HEK293 (cell line): Measurements from ENCODE around the gene GP1BB.

ENCODE experiments used
- GLIS1 ChIP-seq: fragments of 450-650 bp; formaldehyde crosslinking; IDR thresholded peaks from 2 replicates; pipeline ENCODE4 v1.5.1; 2016; ENCODE audit warnings: missing biosample characterization, missing genetic modification characterization
- HOXD13 ChIP-seq: sonication (generic); formaldehyde crosslinking; IDR thresholded peaks from 2 replicates; pipeline ENCODE4 v1.8.0; 2022; ENCODE audit warnings: missing genetic modification reagents, borderline replicate concordance
- KLF8 ChIP-seq: fragments of 450-650 bp; formaldehyde crosslinking; IDR thresholded peaks from 2 replicates; pipeline ENCODE4 v1.5.1; 2016; ENCODE audit warnings: missing biosample characterization, missing genetic modification characterization
- REPIN1 ChIP-seq: fragments of 450-650 bp; formaldehyde crosslinking; IDR thresholded peaks from 2 replicates; pipeline ENCODE4 v1.5.1; 2017; ENCODE audit warnings: missing biosample characterization, missing genetic modification characterization, low read depth
- SP7 ChIP-seq: fragments of 450-650 bp; formaldehyde crosslinking; IDR thresholded peaks from 2 replicates; pipeline ENCODE4 v1.5.1; 2016; ENCODE audit warnings: missing biosample characterization, missing genetic modification characterization
- TRIM28 ChIP-seq: IDR thresholded peaks from 2 replicates; pipeline ENCODE4 v1.6.1; 2011; ENCODE audit warnings: low read length, control low read depth, borderline replicate concordance
- ZBTB1 ChIP-seq: fragments of 450-650 bp; formaldehyde crosslinking; IDR thresholded peaks from 2 replicates; pipeline ENCODE4 v1.5.1; 2016; ENCODE audit warnings: missing biosample characterization, missing genetic modification characterization
- ZEB2 ChIP-seq: fragments of 450-650 bp; formaldehyde crosslinking; IDR thresholded peaks from 2 replicates; pipeline ENCODE4 v1.5.1; 2016; ENCODE audit warnings: missing biosample characterization, missing genetic modification characterization
- ZNF140 ChIP-seq: fragments of 450-650 bp; formaldehyde crosslinking; IDR thresholded peaks from 2 replicates; pipeline ENCODE4 v1.5.1; 2016; ENCODE audit warnings: missing biosample characterization, missing genetic modification characterization
- ZNF169 ChIP-seq: fragments of 450-650 bp; formaldehyde crosslinking; IDR thresholded peaks from 2 replicates; pipeline ENCODE4 v1.5.1; 2016; ENCODE audit warnings: missing biosample characterization, missing genetic modification characterization
- ZNF23 ChIP-seq: fragments of 450-650 bp; formaldehyde crosslinking; IDR thresholded peaks from 2 replicates; pipeline ENCODE4 v1.5.1; 2016; ENCODE audit warnings: missing biosample characterization, missing genetic modification characterization, borderline replicate concordance
- ZNF324 ChIP-seq: fragments of 450-650 bp; formaldehyde crosslinking; IDR thresholded peaks from 2 replicates; pipeline ENCODE4 v1.5.1; 2016; ENCODE audit warnings: missing biosample characterization, missing genetic modification characterization
- ZNF366 ChIP-seq: fragments of 450-650 bp; formaldehyde crosslinking; conservative IDR thresholded peaks from 2 replicates; pipeline ENCODE4 v1.5.1; 2016; ENCODE audit warnings: missing biosample characterization, missing genetic modification characterization
- ZNF423 ChIP-seq: fragments of 450-650 bp; formaldehyde crosslinking; IDR thresholded peaks from 2 replicates; pipeline ENCODE4 v1.5.1; 2016; ENCODE audit warnings: missing biosample characterization, missing genetic modification characterization
- ZNF521 ChIP-seq: fragments of 450-650 bp; formaldehyde crosslinking; IDR thresholded peaks from 2 replicates; pipeline ENCODE4 v1.5.1; 2017; ENCODE audit warnings: missing biosample characterization, mild to moderate bottlenecking, missing genetic modification characterization
- ZNF585B ChIP-seq: fragments of 450-650 bp; formaldehyde crosslinking; IDR thresholded peaks from 2 replicates; pipeline ENCODE4 v1.5.1; 2016; ENCODE audit warnings: missing biosample characterization, missing genetic modification characterization
- ZNF654 ChIP-seq: fragments of 450-650 bp; formaldehyde crosslinking; IDR thresholded peaks from 2 replicates; pipeline ENCODE4 v1.5.1; 2016; ENCODE audit warnings: low read depth, missing biosample characterization, missing genetic modification characterization
- ZNF660 ChIP-seq: fragments of 450-650 bp; IDR thresholded peaks from 2 replicates; pipeline ENCODE4 v1.5.1; 2018; ENCODE audit warnings: missing biosample characterization, mild to moderate bottlenecking, missing genetic modification characterization
- ZNF791 ChIP-seq: fragments of 450-650 bp; formaldehyde crosslinking; IDR thresholded peaks from 2 replicates; pipeline ENCODE4 v1.5.1; 2016; ENCODE audit warnings: missing biosample characterization, missing genetic modification characterization
- ZNF843 ChIP-seq: fragments of 450-650 bp; formaldehyde crosslinking; IDR thresholded peaks from 2 replicates; pipeline ENCODE4 v1.5.1; 2016; ENCODE audit warnings: missing biosample characterization, missing genetic modification characterization
- TF ChIP-seq, protein P1 (sequence below): fragments of 450-650 bp; formaldehyde crosslinking; IDR thresholded peaks from 2 replicates; pipeline ENCODE4 v1.5.1; 2016; ENCODE audit warnings: missing biosample characterization, missing genetic modification characterization
- TF ChIP-seq, protein P2 (sequence below): fragments of 450-650 bp; IDR thresholded peaks from 2 replicates; pipeline ENCODE4 v1.5.1; 2018; ENCODE audit warnings: missing biosample characterization, mild to moderate bottlenecking, missing genetic modification characterization
- TF ChIP-seq, protein P3 (sequence below): fragments of 450-650 bp; formaldehyde crosslinking; IDR thresholded peaks from 2 replicates; pipeline ENCODE4 v1.5.1; 2016; ENCODE audit warnings: missing biosample characterization, missing genetic modification characterization
- TF ChIP-seq, protein P4 (sequence below): fragments of 450-650 bp; formaldehyde crosslinking; IDR thresholded peaks from 2 replicates; pipeline ENCODE4 v1.5.1; 2016; ENCODE audit warnings: missing biosample characterization, missing genetic modification characterization
- TF ChIP-seq, protein P5 (sequence below): fragments of 450-650 bp; formaldehyde crosslinking; IDR thresholded peaks from 2 replicates; pipeline ENCODE4 v1.5.1; 2016; ENCODE audit warnings: missing biosample characterization, missing genetic modification characterization, borderline replicate concordance
- TF ChIP-seq, protein P6 (sequence below): fragments of 450-650 bp; formaldehyde crosslinking; IDR thresholded peaks from 2 replicates; pipeline ENCODE4 v1.5.1; 2016; ENCODE audit warnings: missing biosample characterization, missing genetic modification characterization
- TF ChIP-seq, protein P7 (sequence below): fragments of 450-650 bp; formaldehyde crosslinking; IDR thresholded peaks from 2 replicates; pipeline ENCODE4 v1.5.1; 2016; ENCODE audit warnings: missing biosample characterization, missing genetic modification characterization

Gene GP1BB

DNA sequence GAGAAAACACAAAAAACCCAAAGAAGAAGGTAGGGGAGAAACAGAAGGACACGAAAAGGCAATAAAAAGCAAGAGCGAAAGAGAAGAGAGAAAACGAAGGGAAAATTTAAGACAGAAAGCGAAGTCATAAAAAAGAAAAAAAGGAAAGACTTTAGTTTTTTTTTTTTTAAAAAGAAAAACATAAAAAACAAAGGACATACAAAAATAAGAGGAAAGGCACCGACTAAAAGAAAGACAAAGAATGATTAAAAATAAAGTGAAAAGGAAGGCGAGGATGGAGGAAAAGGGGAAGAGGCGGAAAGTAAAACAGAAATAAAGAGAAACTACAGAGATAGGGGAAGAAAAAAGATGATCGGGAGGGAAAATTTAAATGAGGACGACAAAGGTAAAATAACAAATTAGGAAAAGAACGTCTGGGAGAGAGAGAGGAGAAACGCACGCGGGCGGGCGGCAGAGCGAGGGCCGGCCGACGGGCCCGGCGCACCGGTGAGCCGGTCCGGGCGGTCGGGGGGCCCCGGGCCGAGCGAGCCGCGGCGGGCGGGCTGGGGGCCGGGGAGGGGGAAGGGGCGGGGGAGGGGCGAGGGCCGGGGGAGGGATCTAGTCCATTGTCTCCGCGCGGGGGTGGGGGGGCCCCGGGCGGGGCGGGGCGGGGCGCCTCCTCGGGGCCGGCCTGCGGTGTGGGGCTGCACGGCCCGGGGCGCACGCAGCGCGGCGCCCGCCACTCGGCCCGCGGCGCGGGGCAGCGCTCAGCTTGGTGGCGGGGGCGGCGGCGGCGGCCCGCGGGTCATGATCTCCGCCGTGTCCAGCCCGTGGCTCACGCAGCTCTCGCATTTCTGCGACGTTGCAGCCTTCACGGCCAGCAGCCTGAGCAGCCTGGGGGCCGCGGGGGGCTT is 37.0 kb downstream of the GP1BB start, which contains the start of gene TBX1 (continued):
- TF ChIP-seq, protein P1, sequence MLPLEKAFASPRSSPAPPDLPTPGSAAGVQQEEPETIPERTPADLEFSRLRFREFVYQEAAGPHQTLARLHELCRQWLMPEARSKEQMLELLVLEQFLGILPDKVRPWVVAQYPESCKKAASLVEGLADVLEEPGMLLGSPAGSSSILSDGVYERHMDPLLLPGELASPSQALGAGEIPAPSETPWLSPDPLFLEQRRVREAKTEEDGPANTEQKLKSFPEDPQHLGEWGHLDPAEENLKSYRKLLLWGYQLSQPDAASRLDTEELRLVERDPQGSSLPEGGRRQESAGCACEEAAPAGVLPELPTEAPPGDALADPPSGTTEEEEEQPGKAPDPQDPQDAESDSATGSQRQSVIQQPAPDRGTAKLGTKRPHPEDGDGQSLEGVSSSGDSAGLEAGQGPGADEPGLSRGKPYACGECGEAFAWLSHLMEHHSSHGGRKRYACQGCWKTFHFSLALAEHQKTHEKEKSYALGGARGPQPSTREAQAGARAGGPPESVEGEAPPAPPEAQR (tag by site-specific recombination) = no peak
- TF ChIP-seq ZNF23 (tag by site-specific recombination) = no peak
- no peak for TF ChIP-seq REPIN1 (tag by site-specific recombination)
- TF ChIP-seq, protein P2, sequence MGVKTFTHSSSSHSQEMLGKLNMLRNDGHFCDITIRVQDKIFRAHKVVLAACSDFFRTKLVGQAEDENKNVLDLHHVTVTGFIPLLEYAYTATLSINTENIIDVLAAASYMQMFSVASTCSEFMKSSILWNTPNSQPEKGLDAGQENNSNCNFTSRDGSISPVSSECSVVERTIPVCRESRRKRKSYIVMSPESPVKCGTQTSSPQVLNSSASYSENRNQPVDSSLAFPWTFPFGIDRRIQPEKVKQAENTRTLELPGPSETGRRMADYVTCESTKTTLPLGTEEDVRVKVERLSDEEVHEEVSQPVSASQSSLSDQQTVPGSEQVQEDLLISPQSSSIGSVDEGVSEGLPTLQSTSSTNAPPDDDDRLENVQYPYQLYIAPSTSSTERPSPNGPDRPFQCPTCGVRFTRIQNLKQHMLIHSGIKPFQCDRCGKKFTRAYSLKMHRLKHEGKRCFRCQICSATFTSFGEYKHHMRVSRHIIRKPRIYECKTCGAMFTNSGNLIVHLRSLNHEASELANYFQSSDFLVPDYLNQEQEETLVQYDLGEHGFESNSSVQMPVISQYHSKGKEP (tag by site-specific recombination) = no peak
- TF ChIP-seq TRIM28 = no peak
- TF ChIP-seq SP7 (tag by site-specific recombination) = no peak
- TF ChIP-seq HOXD13 (CRISPR knock-in tag) = no peak
- TF ChIP-seq ZNF140 (tag by site-specific recombination) = no peak
- no peak for TF ChIP-seq ZNF843 (tag by site-specific recombination)
- no peak for TF ChIP-seq GLIS1 (tag by site-specific recombination)
- no peak for TF ChIP-seq ZNF169
- TF ChIP-seq ZNF366 = peak; percentile 82
- TF ChIP-seq, protein P3, sequence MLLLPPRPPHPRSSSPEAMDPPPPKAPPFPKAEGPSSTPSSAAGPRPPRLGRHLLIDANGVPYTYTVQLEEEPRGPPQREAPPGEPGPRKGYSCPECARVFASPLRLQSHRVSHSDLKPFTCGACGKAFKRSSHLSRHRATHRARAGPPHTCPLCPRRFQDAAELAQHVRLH (tag by site-specific recombination) = no peak
- no peak for TF ChIP-seq ZNF521
- TF ChIP-seq, protein P4, sequence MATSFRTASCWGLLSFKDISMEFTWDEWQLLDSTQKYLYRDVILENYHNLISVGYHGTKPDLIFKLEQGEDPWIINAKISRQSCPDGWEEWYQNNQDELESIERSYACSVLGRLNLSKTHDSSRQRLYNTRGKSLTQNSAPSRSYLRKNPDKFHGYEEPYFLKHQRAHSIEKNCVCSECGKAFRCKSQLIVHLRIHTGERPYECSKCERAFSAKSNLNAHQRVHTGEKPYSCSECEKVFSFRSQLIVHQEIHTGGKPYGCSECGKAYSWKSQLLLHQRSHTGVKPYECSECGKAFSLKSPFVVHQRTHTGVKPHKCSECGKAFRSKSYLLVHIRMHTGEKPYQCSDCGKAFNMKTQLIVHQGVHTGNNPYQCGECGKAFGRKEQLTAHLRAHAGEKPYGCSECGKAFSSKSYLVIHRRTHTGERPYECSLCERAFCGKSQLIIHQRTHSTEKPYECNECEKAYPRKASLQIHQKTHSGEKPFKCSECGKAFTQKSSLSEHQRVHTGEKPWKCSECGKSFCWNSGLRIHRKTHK (tag by site-specific recombination) = no peak
- no peak for TF ChIP-seq ZBTB1
- TF ChIP-seq KLF8 (tag by site-specific recombination) = peak; percentile 53; the same call in 1 of the 2 replicates
- TF ChIP-seq ZEB2 = 0 out of 2 replicates have a peak, but pooled peaks have one; percentile 28
- no peak for TF ChIP-seq ZNF791 (tag by site-specific recombination)
- no peak for TF ChIP-seq ZNF660 (tag by site-specific recombination)
- TF ChIP-seq ZNF585B (tag by site-specific recombination) = no peak
- TF ChIP-seq ZNF423 (tag by site-specific recombination) = no peak
- TF ChIP-seq, protein P5, sequence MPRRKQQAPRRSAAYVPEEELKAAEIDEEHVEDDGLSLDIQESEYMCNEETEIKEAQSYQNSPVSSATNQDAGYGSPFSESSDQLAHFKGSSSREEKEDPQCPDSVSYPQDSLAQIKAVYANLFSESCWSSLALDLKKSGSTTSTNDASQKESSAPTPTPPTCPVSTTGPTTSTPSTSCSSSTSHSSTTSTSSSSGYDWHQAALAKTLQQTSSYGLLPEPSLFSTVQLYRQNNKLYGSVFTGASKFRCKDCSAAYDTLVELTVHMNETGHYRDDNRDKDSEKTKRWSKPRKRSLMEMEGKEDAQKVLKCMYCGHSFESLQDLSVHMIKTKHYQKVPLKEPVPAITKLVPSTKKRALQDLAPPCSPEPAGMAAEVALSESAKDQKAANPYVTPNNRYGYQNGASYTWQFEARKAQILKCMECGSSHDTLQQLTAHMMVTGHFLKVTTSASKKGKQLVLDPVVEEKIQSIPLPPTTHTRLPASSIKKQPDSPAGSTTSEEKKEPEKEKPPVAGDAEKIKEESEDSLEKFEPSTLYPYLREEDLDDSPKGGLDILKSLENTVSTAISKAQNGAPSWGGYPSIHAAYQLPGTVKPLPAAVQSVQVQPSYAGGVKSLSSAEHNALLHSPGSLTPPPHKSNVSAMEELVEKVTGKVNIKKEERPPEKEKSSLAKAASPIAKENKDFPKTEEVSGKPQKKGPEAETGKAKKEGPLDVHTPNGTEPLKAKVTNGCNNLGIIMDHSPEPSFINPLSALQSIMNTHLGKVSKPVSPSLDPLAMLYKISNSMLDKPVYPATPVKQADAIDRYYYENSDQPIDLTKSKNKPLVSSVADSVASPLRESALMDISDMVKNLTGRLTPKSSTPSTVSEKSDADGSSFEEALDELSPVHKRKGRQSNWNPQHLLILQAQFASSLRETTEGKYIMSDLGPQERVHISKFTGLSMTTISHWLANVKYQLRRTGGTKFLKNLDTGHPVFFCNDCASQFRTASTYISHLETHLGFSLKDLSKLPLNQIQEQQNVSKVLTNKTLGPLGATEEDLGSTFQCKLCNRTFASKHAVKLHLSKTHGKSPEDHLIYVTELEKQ = no peak
- no peak for TF ChIP-seq ZNF324 (tag by site-specific recombination)
- no peak for TF ChIP-seq ZNF654 (tag by site-specific recombination)
- TF ChIP-seq, protein P6, sequence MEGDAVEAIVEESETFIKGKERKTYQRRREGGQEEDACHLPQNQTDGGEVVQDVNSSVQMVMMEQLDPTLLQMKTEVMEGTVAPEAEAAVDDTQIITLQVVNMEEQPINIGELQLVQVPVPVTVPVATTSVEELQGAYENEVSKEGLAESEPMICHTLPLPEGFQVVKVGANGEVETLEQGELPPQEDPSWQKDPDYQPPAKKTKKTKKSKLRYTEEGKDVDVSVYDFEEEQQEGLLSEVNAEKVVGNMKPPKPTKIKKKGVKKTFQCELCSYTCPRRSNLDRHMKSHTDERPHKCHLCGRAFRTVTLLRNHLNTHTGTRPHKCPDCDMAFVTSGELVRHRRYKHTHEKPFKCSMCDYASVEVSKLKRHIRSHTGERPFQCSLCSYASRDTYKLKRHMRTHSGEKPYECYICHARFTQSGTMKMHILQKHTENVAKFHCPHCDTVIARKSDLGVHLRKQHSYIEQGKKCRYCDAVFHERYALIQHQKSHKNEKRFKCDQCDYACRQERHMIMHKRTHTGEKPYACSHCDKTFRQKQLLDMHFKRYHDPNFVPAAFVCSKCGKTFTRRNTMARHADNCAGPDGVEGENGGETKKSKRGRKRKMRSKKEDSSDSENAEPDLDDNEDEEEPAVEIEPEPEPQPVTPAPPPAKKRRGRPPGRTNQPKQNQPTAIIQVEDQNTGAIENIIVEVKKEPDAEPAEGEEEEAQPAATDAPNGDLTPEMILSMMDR (tag by site-specific recombination) = no peak
- TF ChIP-seq, protein P7, sequence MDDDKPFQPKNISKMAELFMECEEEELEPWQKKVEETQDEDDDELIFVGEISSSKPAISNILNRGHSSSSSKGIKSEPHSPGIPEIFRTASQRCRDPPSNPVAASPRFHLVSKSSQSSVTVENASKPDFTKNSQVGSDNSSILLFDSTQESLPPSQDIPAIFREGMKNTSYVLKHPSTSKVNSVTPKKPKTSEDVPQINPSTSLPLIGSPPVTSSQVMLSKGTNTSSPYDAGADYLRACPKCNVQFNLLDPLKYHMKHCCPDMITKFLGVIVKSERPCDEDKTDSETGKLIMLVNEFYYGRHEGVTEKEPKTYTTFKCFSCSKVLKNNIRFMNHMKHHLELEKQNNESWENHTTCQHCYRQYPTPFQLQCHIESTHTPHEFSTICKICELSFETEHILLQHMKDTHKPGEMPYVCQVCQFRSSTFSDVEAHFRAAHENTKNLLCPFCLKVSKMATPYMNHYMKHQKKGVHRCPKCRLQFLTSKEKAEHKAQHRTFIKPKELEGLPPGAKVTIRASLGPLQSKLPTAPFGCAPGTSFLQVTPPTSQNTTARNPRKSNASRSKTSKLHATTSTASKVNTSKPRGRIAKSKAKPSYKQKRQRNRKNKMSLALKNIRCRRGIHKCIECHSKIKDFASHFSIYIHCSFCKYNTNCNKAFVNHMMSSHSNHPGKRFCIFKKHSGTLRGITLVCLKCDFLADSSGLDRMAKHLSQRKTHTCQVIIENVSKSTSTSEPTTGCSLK = no peak
